Measurements from ENCODE around the gene WNT3. TPM values are rescaled to one million over a fixed set of nuclear protein-coding genes. Genes with fewer than 3 reads are reported as not detected.
A peak's percentile ranks its signal among the peaks of the same experiment; 100 is the strongest.

Gene WNT3
- total RNA-seq, 4 donors from 2014 or later = 0.83 to 10.1 (median 6.5) TPM

- Histone ChIP-seq H3K4me3 (no peak overlapping the region), H3K27ac (no peak overlapping the region), H3K27me3 (peaks cover 0 to 49% of the 10 kb centered on the region in 2 donors), H3K4me1 (peaks cover 0 to 20% (median 15%) of the 10 kb centered on the region in 4 donors), H3K9me3 (no peaks in the 10 kb centered on the region), H3K36me3 (no peaks in the 10 kb centered on the region)
- no peak for DNase-seq
- TF ChIP-seq CTCF (IDR thresholded peaks at IDR 0.05) (no peak), POLR2A (IDR thresholded peaks at IDR 0.05) (no peak)
Observed at GRCh38 chr17:46819906-46820351, 1.4 kb upstream of the WNT3 start.

DNA sequence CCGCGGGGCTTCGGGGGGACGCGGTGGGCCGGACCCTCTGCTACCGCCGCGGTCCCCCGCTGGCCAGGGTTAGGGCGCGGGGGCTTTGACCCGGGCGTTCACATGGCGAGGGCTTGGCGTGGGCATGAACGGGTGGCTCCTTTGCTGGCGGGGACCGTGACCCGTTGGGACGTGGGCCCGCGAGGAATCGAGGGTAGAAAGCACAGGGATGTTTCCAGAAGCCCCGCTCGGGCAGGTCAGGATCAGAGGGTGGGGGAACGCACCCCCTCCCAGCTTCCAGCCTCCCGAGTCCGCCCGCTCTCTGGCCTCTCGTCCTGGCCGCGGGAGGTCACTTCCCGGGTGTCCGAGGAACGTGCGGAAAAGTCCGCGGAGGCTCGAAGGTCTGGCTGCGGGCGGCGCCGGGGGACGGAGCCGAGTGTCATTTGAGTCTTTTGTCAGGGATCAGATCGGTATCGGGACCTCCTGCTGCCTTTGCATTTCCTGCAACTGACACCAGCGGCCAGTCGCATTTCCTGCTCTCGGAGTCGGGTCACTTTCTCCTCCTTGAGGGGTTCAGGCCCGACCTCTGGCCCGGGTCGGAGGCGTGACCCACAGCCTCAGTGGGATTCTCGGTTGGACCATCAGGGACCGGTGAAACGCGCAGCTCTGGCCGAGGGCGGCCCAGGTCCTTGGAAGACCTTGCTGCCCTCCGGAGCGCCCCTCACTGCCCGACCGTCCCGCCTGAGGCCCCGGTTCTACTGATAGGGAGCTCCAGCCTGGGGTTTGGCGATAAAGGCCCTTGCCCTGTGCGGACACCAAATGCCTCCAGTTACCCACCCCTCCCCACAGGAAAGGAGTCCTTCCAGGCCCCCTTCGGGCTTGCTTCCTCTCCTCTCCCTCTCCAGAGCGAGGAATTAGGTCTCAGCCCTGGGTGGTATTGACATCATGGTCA is 702 bp upstream of the WNT3 start:
- Histone ChIP-seq H3K27me3 (peaks cover 0 to 49% of the 10 kb centered on the region in 2 donors), H3K4me3 (peak overlapping the region; percentile 28 to 52 (median 46)), H3K9me3 (no peaks in the 10 kb centered on the region), H3K36me3 (no peaks in the 10 kb centered on the region), H3K27ac (no peak overlapping the region), H3K4me1 (peaks cover 0 to 20% (median 15%) of the 10 kb centered on the region in 4 donors)
- peak in 2 of 3 donors; percentile 17 to 48 for DNase-seq
- TF ChIP-seq POLR2A (IDR thresholded peaks at IDR 0.05) (no peak), CTCF (IDR thresholded peaks at IDR 0.05) (no peak)

DNA sequence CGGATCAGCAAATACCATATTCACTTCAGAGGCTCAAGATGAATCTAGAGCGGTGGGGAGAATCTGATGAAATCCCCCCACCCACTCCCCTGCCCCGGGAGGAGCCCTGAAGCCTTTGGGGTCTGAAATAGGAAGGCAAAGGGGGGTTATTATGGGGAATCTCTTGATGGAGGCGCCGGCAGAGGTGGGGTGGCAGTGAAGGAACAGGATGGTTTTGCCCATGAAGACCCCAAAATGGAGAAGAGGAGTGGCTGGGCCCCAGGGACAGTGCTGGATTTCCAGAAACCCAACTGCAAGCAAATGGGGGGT is 637 bp downstream of the WNT3 start:
- no peaks in the 10 kb centered on the region for H3K36me3 ChIP-seq
- H3K9me3 ChIP-seq = no peaks in the 10 kb centered on the region
- no peak overlapping the region for H3K4me3 ChIP-seq
- H3K27ac ChIP-seq = no peak overlapping the region
- TF ChIP-seq POLR2A (IDR thresholded peaks at IDR 0.05) (no peak), CTCF (IDR thresholded peaks at IDR 0.05) (no peak)
- no peak for DNase-seq
- H3K27me3 ChIP-seq = peaks cover 0 to 49% of the 10 kb centered on the region in 2 donors
- H3K4me1 ChIP-seq = peaks cover 0 to 20% (median 15%) of the 10 kb centered on the region in 4 donors

GRCh38 chr17:46817151-46817900 is 1.2 kb downstream of the WNT3 start:
- TF ChIP-seq POLR2A (IDR thresholded peaks at IDR 0.05) (no peak), CTCF (IDR thresholded peaks at IDR 0.05) (no peak)
- H3K36me3 ChIP-seq = no peaks in the 10 kb centered on the region
- peaks cover 0 to 46% of the 10 kb centered on the region in 2 donors for H3K27me3 ChIP-seq
- no peak overlapping the region for H3K4me3 ChIP-seq
- DNase-seq = no peak
- peaks cover 0 to 20% (median 15%) of the 10 kb centered on the region in 4 donors for H3K4me1 ChIP-seq
- H3K9me3 ChIP-seq = no peaks in the 10 kb centered on the region
- H3K27ac ChIP-seq = no peak overlapping the region

DNA sequence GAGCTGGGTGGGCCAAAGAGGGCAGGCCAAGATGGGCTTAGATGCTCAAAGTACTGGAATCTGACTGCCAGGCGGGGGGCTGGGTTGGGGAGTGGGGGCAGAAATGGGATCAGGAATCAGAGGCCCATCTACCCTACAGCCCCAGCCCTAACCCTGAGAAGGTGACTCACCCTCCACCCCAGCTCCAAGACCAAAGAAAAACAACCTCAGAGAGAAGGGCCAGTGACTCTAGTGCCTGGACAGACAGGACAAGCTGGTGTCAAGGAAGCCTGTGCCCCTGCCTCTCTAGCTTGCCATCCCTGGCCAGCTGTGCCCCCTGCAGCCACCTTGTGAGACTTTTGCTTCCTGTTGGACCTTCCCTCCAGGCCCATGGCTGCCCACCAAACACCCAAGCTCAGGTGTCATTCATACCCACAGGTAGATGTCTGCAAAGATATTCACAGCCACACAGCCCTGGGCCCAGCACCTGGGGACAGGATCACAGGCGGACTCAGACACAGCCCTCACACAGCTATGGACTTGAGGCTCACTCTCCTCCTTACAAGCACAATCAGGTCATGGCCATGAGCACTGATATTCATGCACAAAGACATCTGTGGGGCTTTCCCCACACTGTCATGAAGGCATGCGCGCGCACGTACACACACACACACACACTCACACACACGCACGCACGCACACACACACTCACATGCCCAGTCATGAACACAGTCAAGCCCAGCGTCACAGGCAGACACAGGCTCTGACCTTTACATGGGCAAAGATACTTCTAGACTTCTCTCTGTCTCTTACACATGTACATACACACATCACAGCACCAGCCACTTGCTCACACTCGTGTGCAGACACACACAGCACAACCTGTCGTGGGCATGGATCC is 2.8 kb downstream of the WNT3 start:
- H3K36me3 ChIP-seq = no peaks in the 10 kb centered on the region
- TF ChIP-seq POLR2A (IDR thresholded peaks at IDR 0.05) (no peak), CTCF (IDR thresholded peaks at IDR 0.05) (no peak)
- H3K27ac ChIP-seq = no peak overlapping the region
- H3K4me3 ChIP-seq = no peak overlapping the region
- H3K9me3 ChIP-seq = no peaks in the 10 kb centered on the region
- no peak for DNase-seq
- H3K4me1 ChIP-seq = peaks cover 0 to 20% (median 15%) of the 10 kb centered on the region in 4 donors
- peaks cover 0 to 39% of the 10 kb centered on the region in 2 donors for H3K27me3 ChIP-seq

All from Peyer's patch (tissue), 4 donors.